ENCODE measurements around the gene FAN1.
A peak's percentile ranks its signal among the peaks of the same experiment; 100 is the strongest.

FAN1 gene

DNA sequence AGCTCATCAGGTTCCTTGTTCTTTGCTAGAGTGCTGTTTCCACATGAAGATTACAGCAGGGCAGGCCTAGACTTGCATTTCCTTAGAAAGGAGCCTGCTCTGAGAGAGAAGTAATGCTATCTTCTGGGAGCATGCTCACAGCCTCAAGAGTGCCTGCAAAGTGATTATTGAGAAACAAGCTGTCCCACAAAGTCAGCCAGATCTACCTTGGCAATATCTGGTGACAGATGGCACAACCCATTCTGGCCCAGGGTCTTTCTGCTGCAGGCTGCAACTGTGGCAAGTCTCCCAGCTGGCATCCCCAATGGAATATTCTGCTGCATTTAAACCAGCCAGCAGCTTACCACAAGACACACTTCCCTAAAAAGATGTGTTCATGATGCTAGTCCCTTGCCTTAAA lies 58.4 kb downstream of the FAN1 start:
- DNase-seq, result no peak

DNA sequence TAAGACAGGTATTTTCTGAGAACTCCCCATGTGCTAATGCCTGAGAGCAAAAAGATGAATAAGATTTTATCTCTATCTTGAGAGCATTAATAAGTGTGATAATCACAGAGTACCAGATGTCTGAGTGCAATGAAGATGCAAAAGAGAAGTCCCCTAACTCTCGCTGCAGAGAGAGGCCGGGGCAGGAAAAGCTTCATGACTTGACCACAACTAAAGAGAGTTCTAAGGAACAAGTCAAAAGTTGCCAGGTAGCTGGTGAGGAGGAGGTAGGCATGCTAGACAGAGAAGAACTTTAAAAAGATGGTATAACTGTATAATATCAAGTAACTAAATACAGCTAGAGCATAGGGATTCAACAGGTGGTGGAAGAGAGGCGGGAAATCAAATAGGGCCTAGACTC lies 58.9 kb downstream of the FAN1 start:
- no peak for DNase-seq

DNA sequence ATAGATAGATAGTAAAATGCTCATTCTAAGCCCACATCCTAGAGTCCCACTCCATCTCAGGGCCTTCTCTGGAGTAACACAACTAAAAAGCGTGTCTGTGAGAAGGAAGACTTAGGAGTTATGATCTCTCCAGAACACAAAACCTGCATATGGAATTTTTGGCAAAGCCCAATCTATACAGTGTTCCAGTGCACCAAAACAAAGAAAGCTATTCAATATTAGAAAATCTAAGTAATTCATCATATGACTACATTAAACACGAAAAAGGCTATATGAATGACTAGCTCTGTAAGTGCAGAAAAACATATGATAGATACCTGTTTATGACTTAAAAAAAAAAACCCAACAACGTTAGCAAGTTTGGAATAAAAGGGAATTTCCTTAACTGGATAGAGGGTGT lies 60.0 kb downstream of the FAN1 start:
- no peak for DNase-seq

DNA sequence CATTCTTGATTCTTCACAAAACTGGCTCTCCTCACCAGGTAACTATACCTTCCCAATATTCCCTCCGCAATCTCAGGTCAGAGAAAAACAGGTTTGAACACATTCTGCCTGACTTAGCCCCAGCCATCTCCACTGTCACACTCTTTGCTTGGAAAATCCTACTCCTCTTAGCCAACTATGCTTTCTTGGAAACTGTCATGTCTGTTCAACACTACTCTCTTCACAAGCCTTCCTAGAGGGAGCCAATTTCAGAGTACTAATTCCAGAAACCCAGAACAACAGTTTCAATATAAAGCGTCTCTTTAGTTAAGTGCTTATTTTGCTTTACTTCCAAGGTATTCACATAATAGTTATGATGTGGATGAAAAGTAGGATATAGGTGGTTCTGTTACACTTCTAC lies 66.0 kb downstream of the FAN1 start:
- DNase-seq, result no peak

DNA sequence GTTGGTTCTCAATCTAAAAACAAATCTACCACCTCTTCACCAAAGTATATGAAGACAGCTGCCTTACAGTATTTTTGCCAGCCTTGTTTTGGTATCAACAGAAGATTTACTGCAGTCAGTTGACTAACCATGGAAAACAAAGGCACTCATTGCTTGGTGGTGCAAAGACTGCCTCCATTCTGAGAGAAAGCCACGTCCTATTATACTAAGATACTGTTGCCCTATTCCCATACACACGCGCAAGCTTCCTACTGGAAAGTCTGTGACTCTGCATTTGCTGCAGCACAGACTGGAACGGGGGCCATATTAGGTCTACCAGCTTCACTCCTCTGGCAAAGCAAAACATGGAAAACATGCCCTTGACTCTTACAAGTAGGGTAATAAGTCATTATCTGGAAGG lies 69.7 kb downstream of the FAN1 start:
- no peak for DNase-seq

DNA sequence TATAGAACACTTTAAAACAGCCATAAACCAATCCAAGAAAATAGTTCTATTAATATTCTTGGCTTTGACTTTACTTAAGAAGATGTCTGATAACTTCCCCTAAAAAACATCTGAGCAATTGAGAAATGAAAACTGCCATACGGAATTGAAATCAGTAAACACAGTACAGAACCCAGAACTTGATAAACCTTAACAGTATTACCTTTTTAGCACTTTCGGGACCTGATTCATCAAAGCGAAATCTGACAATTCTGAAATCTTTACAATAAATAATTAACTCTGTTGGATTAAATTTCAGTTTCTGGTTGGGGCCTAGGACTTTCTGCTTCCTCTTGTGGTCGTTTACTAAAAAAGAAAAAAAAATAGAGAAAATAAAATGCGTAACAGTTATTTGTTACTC lies 70.4 kb downstream of the FAN1 start:
- no peak for DNase-seq

DNA sequence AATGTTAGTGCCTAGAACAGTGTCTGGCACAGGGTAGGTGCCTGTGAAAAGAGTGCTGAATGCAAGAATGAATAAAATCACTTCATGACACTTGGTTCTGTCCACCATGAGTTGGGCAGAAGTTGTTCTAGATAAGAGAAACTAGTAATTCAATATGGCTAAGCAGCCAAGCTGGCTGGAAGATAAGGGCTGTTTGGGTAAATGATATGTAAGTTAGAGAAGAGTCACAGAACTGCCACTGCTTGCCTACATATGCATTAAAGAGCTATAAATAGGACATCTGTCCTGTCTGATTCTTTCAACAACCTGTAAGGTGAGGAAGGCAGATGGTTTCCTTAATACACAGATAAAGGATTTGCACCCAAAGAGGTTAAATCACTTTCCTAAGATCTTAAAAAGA lies 74.6 kb downstream of the FAN1 start:
- DNase-seq, result no peak

DNA sequence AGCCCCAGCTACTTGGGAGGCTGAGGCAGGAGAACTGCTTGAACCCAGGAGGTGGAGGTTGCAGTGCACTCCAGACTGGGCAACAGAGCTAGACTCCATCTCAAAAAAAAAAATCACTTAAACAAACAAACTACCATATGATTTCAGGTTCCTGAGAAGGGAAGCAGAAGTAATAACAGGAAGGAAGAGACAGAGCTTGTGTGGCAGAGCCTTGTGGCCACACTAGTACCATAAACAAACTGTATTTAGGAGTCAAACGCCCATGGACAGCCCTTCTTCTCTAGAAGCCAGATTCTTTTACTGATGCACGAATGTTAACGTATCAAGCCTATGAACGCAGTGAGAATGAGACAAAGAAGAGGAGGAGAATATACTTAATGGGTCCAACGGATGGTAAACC lies 75.7 kb downstream of the FAN1 start:
- DNase-seq, result no peak

DNA sequence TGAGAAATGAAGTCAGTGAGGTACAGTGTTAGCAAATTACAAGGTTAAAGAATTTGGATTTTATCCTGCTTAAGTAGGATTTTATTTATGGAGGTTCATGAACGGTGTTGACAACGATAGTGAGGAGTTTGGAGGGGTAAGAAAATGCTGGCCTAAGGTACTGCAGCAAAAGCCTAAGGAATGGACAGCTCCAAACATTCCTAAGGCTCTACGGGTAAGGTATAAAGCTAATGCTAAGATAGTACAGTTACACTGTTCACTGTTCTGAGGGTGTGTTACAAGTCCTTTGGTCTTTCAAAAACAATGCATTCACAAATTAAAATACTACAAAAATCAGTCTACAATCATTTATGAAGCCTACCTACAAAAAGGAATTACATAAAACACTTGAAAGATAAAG lies 80.4 kb downstream of the FAN1 start:
- DNase-seq, result no peak

DNA sequence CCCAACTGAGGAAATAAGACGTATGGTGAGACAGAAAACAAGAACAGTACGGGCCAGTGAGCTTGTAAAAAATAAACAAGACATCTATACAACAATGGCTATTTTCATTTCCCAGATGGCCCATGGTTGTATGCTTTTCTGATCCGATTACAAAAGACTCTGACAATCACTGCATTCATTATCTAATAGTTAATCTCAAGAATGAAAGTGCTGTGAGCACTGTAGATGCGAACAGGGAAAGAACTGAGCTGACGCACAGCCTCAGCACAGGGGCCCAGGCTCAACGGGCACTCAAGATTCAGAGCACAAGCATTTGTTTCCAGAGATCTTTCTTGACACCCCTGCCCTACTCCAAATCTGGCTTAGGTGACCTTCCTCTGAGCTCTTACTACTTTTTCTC lies 80.8 kb downstream of the FAN1 start:
- no peak for DNase-seq

DNA sequence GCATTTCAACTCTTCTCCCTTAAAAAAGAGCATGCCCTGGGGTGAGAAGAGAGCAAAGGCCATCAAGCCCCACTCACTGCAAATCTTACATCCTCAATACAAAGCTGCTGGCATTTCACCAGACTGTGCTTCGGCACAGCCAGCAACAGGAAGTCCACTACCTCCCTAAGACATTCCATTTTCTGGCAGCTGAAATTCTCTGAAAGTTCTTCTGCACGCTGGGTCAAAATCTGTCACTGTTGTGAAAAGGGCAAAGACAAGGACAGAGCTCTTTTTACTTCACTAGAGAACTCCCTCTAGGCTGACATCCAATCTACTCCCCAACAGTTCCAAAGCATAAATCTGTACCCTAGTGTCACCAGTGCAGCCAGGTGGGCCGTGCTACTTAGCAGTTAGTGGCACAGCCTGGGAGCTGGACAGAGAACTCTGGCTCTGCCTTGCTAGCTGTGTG lies 81.4 kb downstream of the FAN1 start:
- DNase-seq, result no peak

DNA sequence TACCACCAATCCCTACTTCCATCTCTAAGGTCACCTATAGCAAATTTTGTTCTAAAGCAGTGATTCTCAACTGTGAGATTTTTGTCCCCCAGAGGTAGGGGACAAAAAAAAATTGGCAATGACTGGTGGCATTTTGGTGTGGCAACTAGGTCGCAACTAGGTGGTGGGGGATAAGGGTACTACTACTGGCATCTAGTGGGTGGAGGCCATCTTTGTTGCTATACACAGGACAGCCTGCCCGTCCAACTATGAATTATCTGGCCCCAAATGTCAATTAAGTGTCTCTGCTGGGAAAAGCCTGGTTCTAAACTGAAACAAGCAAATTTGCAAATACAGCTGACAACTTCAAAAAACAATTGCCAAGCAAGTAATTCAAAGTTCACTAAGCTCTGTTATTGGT lies 86.3 kb downstream of the FAN1 start:
- no peak for DNase-seq

DNA sequence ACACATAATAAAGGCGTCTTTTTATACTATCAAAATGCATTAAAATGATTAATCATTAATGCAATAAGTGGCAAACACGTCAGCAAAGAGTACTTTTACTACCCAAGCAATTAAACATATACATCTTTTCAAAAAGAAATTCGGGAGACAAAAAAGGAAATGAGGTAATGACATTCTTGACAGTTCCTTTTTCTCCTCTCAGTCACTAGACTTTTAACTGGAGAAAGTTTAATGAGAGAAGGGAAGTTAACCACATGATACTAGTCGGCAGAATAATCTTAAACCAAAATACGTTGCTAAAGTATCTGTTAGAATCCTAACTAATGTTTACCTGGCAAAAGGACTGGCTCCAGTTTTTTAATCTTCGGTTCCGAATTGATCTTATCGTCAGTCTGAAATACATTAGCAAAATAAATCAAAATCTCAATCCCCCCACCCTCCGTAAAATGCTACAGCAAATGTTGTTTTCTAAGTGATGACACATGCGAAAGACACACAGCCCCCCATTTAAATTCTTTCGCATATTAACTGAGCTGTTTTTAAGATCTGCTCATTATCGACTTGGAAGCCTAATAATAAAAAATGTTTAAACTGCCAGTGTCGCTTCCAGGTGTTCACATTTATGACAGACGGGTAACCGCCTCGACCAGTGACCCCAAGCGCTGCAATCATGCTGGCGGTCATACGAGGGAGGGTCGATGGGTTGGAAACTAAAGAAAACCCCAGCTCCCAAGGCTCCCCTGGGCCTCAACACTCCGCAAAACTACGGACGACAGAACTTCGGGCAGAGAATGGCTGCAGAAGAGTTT lies 86.9 kb downstream of the FAN1 start:
- DNase-seq, result no peak

DNA sequence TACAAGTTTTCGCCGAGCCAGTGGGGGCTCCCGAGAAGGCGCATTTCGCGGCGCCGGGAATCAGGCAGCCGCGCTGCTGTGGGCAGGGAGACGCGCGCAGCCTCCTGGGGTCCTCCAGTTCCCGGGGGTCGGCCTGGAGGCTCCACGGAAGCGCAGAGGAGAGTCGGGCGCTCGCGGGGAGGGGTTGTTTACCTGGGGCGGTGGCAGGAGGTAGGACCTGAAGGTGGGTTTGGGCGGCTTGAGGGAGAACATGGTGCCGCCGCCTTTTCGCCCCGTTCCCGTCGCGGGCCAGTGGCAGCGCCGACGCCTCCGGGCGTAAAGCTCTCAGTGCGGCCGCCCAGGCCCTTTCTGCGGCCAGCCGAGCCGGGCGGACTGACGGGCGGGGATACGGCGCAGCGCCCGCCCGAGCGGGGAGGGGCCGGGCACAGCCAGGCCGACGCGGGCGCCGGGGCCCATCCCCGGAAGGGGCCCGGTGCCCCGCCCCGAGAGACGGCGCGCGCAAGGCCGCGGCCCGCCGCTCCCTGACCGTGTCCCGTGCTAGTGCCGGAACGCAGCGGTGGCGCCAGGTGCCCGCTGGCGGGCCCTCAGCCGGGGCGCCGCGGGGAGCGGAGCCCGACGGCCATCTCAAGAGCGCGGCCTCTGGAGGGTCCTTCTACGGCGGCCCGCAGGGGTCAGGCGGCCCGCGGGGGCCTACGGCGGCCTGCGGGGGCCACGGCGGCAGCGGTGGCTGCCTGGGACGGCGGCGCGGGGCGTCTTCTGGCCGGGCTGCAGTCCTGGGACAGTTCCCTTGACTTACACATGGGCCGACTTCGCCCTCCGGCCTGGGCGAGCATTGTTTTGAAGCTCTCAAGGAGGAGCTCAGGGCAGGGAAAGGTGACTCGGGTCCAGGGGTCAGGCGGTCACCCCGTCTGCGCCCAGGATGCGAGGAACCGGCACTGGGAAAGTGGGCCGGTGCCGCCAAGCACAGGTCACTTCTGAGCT lies 87.8 kb downstream of the FAN1 start, which contains the start of gene MTMR10:
Gene MTMR10 (minus strand): TSS at position 374 of the 981 bp plus-strand sequence. CDS start 122 bp downstream, at position 252.
- peak; percentile 35 for DNase-seq

DNA sequence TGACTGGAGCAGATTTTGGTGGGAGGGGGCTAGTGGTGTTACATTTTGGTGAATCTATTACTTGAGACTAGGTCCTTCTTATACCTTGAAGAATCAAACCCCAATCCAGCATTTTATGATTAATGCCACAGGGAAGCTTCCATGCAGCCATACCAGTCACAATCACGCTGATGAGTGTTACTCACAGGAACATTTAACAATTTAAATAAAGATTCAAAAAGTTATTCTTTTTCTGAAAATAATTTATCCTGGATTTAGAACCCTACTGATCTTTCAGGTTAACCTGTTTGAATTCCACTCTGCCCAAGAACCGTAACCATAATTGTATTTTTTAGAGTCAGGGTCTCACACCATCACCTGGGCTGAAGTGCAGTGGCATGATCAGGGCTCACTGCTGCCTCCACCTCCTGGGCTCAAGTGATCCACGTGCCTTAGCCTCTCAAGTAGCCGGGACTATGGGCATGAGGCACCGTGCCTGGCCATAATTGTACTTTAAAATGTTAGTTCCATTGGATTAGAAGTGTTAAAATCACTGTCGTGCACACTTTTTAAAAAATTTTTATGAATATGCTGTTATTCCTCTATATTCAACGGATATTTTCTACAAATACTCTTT lies 88.6 kb downstream of the FAN1 start:
- no peak for DNase-seq

Data from NCI-H1048 (cell line).